Astrocyte (in vitro differentiated cells and primary cell): Measurements from ENCODE around the gene SGPP1. TPM values are rescaled to one million over a fixed set of nuclear protein-coding genes. Genes with fewer than 3 reads are reported as not detected.

Experiments
- DNase-seq: peaks from one replicate; pipeline ENCODE4 v3.0.0-alpha.2; 2010; ENCODE audit warnings: low read depth
- FAIRE-seq: peaks from 2 replicates; lab custom pipeline; 2011; peaks lifted over from hg19 to GRCh38; lab: Jason Lieb, UNC
- H2AFZ ChIP-seq: 2 replicates; pipeline ENCODE4 v1.6.0; 2012; ENCODE audit warnings: low read depth, low read length, inconsistent platforms
- H3K27ac ChIP-seq: 2 replicates; pipeline ENCODE4 v1.5.1; 2011; ENCODE audit warnings: low read depth, low read length, inconsistent platforms
- H3K27me3 ChIP-seq: 2 replicates; pipeline ENCODE4 v1.6.0; 2011; ENCODE audit warnings: low read length, inconsistent platforms; ENCODE audit not compliant: insufficient read depth
- H3K36me3 ChIP-seq: 2 replicates; pipeline ENCODE4 v1.5.1; 2011; ENCODE audit warnings: low read length, inconsistent platforms; ENCODE audit not compliant: insufficient read depth
- H3K4me1 ChIP-seq: 2 replicates; pipeline ENCODE4 v1.5.1; 2011; ENCODE audit warnings: low read length, inconsistent platforms; ENCODE audit not compliant: insufficient read depth
- H3K4me2 ChIP-seq: 2 replicates; pipeline ENCODE4 v1.6.0; 2012; ENCODE audit warnings: low read length, inconsistent platforms
- H3K4me3 ChIP-seq: 2 replicates; pipeline ENCODE4 v1.5.1; 2011; ENCODE audit warnings: low read depth, mild to moderate bottlenecking, low read length, inconsistent platforms; ENCODE audit not compliant: insufficient read depth
- H3K79me2 ChIP-seq: 2 replicates; pipeline ENCODE4 v1.6.0; 2012; ENCODE audit warnings: mild to moderate bottlenecking, low read length, inconsistent platforms; ENCODE audit not compliant: insufficient read depth
- H3K9ac ChIP-seq: 2 replicates; pipeline ENCODE4 v1.6.0; 2012; ENCODE audit warnings: mild to moderate bottlenecking, low read length, inconsistent platforms
- H3K9me3 ChIP-seq: 2 replicates; pipeline ENCODE4 v1.5.1; 2012; ENCODE audit warnings: low read depth, mild to moderate bottlenecking, low read length, inconsistent platforms; ENCODE audit not compliant: insufficient read depth
- H4K20me1 ChIP-seq: 2 replicates; pipeline ENCODE4 v1.6.0; 2012; ENCODE audit warnings: low read length, inconsistent platforms; ENCODE audit not compliant: insufficient read depth
- H3K27ac Mint-ChIP-seq: one replicate; pipeline ENCODE4 v1.8.0; 2021; ENCODE audit warnings: mild to moderate bottlenecking, mixed read lengths; ENCODE audit not compliant: unreplicated experiment
- H3K27me3 Mint-ChIP-seq: one replicate; pipeline ENCODE4 v1.8.0; 2021; ENCODE audit warnings: low read depth, mixed read lengths; ENCODE audit not compliant: unreplicated experiment
- H3K36me3 Mint-ChIP-seq: one replicate; pipeline ENCODE4 v1.8.0; 2021; ENCODE audit warnings: low read depth, mixed read lengths; ENCODE audit not compliant: unreplicated experiment
- H3K4me1 Mint-ChIP-seq: one replicate; pipeline ENCODE4 v1.8.0; 2021; ENCODE audit warnings: low read depth, mixed read lengths; ENCODE audit not compliant: unreplicated experiment
- H3K4me3 Mint-ChIP-seq: one replicate; pipeline ENCODE4 v1.8.0; 2021; ENCODE audit warnings: mild to moderate bottlenecking, moderate library complexity, mixed read lengths; ENCODE audit not compliant: unreplicated experiment
- H3K9me3 Mint-ChIP-seq: one replicate; pipeline ENCODE4 v1.8.0; 2021; ENCODE audit warnings: mild to moderate bottlenecking, mixed read lengths; ENCODE audit not compliant: unreplicated experiment
- CTCF ChIP-seq: IDR thresholded peaks from 2 replicates; pipeline ENCODE4 v1.5.1; 2011; ENCODE audit warnings: low read depth, mild to moderate bottlenecking, inconsistent platforms, low read length, moderate library complexity; ENCODE audit not compliant: insufficient read depth
- EZH2 ChIP-seq: IDR thresholded peaks from 2 replicates; pipeline ENCODE4 v1.6.1; 2012; ENCODE audit warnings: mild to moderate bottlenecking, low read length, inconsistent platforms; ENCODE audit not compliant: insufficient read depth
- total RNA-seq: library from RNA; stranded (reverse); gene quantifications from 2 replicates; pipeline ENCODE4 v1.2.1, GENCODE V29; 2021

SGPP1 gene
- total RNA-seq, 1 donor from 2014 or later = 13.9 TPM

- H3K9ac ChIP-seq = no peak overlapping the region
- peaks cover 19% of the 10 kb centered on the region for H3K36me3 Mint-ChIP-seq
- H3K36me3 ChIP-seq = no peaks in the 10 kb centered on the region
- no peaks in the 10 kb centered on the region for H3K4me1 ChIP-seq
- peaks cover 5% of the 10 kb centered on the region for H3K79me2 ChIP-seq
- H3K27me3 ChIP-seq = no peaks in the 10 kb centered on the region
- H3K4me2 ChIP-seq = no peak overlapping the region
- H3K9me3 Mint-ChIP-seq = peaks cover 10% of the 10 kb centered on the region
- no peaks in the 10 kb centered on the region for H3K27me3 Mint-ChIP-seq
- no peak for FAIRE-seq
- peaks cover 3% of the 10 kb centered on the region for H3K4me1 Mint-ChIP-seq
- H3K4me3 Mint-ChIP-seq = no peak overlapping the region
- H4K20me1 ChIP-seq = peaks cover 9% of the 10 kb centered on the region
- H3K9me3 ChIP-seq = peaks cover 8% of the 10 kb centered on the region
- TF ChIP-seq EZH2 = no peak
- no peak for TF ChIP-seq CTCF
- peak; percentile 26 for DNase-seq
- no peak overlapping the region for H3K27ac Mint-ChIP-seq
- no peak overlapping the region for H3K27ac ChIP-seq
- H2AFZ ChIP-seq = no peak overlapping the region
- no peak overlapping the region for H3K4me3 ChIP-seq
Observed at GRCh38 chr14:63717702-63718101, 10.2 kb downstream of the SGPP1 start.

- FAIRE-seq (no peak), DNase-seq (no peak)
- H3K4me1 Mint-ChIP-seq = peaks cover 3% of the 10 kb centered on the region
- Histone ChIP-seq H3K4me2 (no peak overlapping the region), H3K9me3 (peaks cover 8% of the 10 kb centered on the region), H3K4me1 (no peaks in the 10 kb centered on the region), H3K27me3 (no peaks in the 10 kb centered on the region), H3K27ac (no peak overlapping the region), H4K20me1 (peaks cover 15% of the 10 kb centered on the region), H3K4me3 (no peak overlapping the region), H3K79me2 (peaks cover 3% of the 10 kb centered on the region), H3K9ac (no peak overlapping the region), H3K36me3 (no peaks in the 10 kb centered on the region), H2AFZ (no peak overlapping the region)
- peaks cover 18% of the 10 kb centered on the region for H3K36me3 Mint-ChIP-seq
- no peak overlapping the region for H3K27ac Mint-ChIP-seq
- no peak overlapping the region for H3K4me3 Mint-ChIP-seq
- H3K9me3 Mint-ChIP-seq = peaks cover 10% of the 10 kb centered on the region
- no peak for TF ChIP-seq EZH2
- no peak for TF ChIP-seq CTCF
- no peaks in the 10 kb centered on the region for H3K27me3 Mint-ChIP-seq
Observed at GRCh38 chr14:63715360-63715759, 12.5 kb downstream of the SGPP1 start.

GRCh38 chr14:63713764-63714163 lies 14.1 kb downstream of the SGPP1 start:
- no peak for FAIRE-seq
- H3K36me3 ChIP-seq = no peaks in the 10 kb centered on the region
- peaks cover 15% of the 10 kb centered on the region for H4K20me1 ChIP-seq
- no peak overlapping the region for H3K9ac ChIP-seq
- H3K4me2 ChIP-seq = no peak overlapping the region
- H3K36me3 Mint-ChIP-seq = peaks cover 18% of the 10 kb centered on the region
- no peak for TF ChIP-seq EZH2
- TF ChIP-seq CTCF = no peak
- no peak overlapping the region for H3K4me3 ChIP-seq
- peaks cover 8% of the 10 kb centered on the region for H3K9me3 ChIP-seq
- peaks cover 3% of the 10 kb centered on the region for H3K79me2 ChIP-seq
- H3K4me1 Mint-ChIP-seq = peaks cover 3% of the 10 kb centered on the region
- DNase-seq = peak; percentile 71
- no peak overlapping the region for H2AFZ ChIP-seq
- no peak overlapping the region for H3K27ac ChIP-seq
- no peaks in the 10 kb centered on the region for H3K4me1 ChIP-seq
- H3K27me3 ChIP-seq = no peaks in the 10 kb centered on the region
- H3K27me3 Mint-ChIP-seq = no peaks in the 10 kb centered on the region
- H3K9me3 Mint-ChIP-seq = peaks cover 10% of the 10 kb centered on the region
- no peak overlapping the region for H3K27ac Mint-ChIP-seq
- H3K4me3 Mint-ChIP-seq = no peak overlapping the region
